ENCODE data around the gene CDK2AP2.
"Not testable (repeated sequence)": the region's sequence is repeated elsewhere in the genome, so short reads cannot be mapped to it uniquely, and the experiment has no call there.

Gene CDK2AP2

GRCh38 chr11:67489885-67490726 is 17.9 kb downstream of the CDK2AP2 start:
- peak; percentile 59 for DNase-seq

GRCh38 chr11:67489203-67489884 is 18.6 kb downstream of the CDK2AP2 start:
- no peak for DNase-seq

- no peak for DNase-seq
These were observed 21.3 kb downstream of the CDK2AP2 start for GRCh38 chr11:67486481-67487195.

- not testable (repeated sequence) for DNase-seq
These were observed 22.0 kb downstream of the CDK2AP2 start for GRCh38 chr11:67485873-67486361.

GRCh38 chr11:67484847-67485311 is 23.1 kb downstream of the CDK2AP2 start:
- DNase-seq = no peak

GRCh38 chr11:67483831-67484665 is 23.9 kb downstream of the CDK2AP2 start:
- DNase-seq = no peak

- peak; percentile 100 for DNase-seq
These were observed 24.8 kb downstream of the CDK2AP2 start, which contains the start of gene AIP for GRCh38 chr11:67482827-67483798. Gene AIP (plus strand): TSS chr11:67483026. CDS start chr11:67483159, 133 bp downstream.

GRCh38 chr11:67482275-67482826 is 25.6 kb downstream of the CDK2AP2 start:
- no peak for DNase-seq

GRCh38 chr11:67477344-67478050 is 30.5 kb downstream of the CDK2AP2 start:
- not testable (repeated sequence) for DNase-seq

GRCh38 chr11:67476692-67477091 is 31.3 kb downstream of the CDK2AP2 start:
- not testable (repeated sequence) for DNase-seq

- DNase-seq = no peak
These were observed 35.1 kb downstream of the CDK2AP2 start for GRCh38 chr11:67472882-67473281.

- DNase-seq = no peak
These were observed 37.5 kb downstream of the CDK2AP2 start for GRCh38 chr11:67470337-67471002.

- no peak for DNase-seq
These were observed 38.5 kb downstream of the CDK2AP2 start for GRCh38 chr11:67469508-67469811.

GRCh38 chr11:67468759-67469507 is 39.0 kb downstream of the CDK2AP2 start, which contains the start of gene TMEM134:
Gene TMEM134 (minus strand): TSS chr11:67469251. CDS start chr11:67469192, 59 bp downstream.
- DNase-seq = peak; percentile 98

- no peak for DNase-seq
These were observed 39.6 kb downstream of the CDK2AP2 start for GRCh38 chr11:67468456-67468758.

- DNase-seq = no peak
These were observed 39.9 kb downstream of the CDK2AP2 start for GRCh38 chr11:67468056-67468455.

GRCh38 chr11:67466962-67467771 is 40.8 kb downstream of the CDK2AP2 start:
- no peak for DNase-seq

GRCh38 chr11:67466367-67466766 is 41.6 kb downstream of the CDK2AP2 start:
- no peak for DNase-seq

Measured in 8988T (cell line).